Stromal cell of bone marrow (primary cell): ENCODE measurements around the gene INVS.
"Not testable (repeated sequence)": the region's sequence is repeated elsewhere in the genome, so short reads cannot be mapped to it uniquely, and the experiment has no call there.

Experiments used
- DNase-seq: peaks from one replicate; pipeline ENCODE4 v3.0.0-alpha.2; 2012; ENCODE audit warnings: low read depth

The INVS gene

GRCh38 chr9:100197553-100197952 is 98.5 kb downstream of the INVS start:
- DNase-seq = no peak

GRCh38 chr9:100202806-100203205 is 103.8 kb downstream of the INVS start:
- DNase-seq = no peak

GRCh38 chr9:100204796-100205195 is 105.8 kb downstream of the INVS start:
- no peak for DNase-seq

- no peak for DNase-seq
Measured at GRCh38 chr9:100206899-100207298, 107.9 kb downstream of the INVS start.

GRCh38 chr9:100208673-100209072 is 109.6 kb downstream of the INVS start:
- no peak for DNase-seq

GRCh38 chr9:100211476-100211875 is 112.4 kb downstream of the INVS start:
- DNase-seq = no peak

- no peak for DNase-seq
Measured at GRCh38 chr9:100213730-100214477, 114.9 kb downstream of the INVS start.

GRCh38 chr9:100216178-100216787 is 117.2 kb downstream of the INVS start:
- DNase-seq = peak; percentile 51

- no peak for DNase-seq
Measured at GRCh38 chr9:100217536-100217935, 118.5 kb downstream of the INVS start.

GRCh38 chr9:100219347-100219746 is 120.3 kb downstream of the INVS start:
- DNase-seq = no peak

- no peak for DNase-seq
Measured at GRCh38 chr9:100220936-100221335, 121.9 kb downstream of the INVS start.

GRCh38 chr9:100221538-100221937 is 122.5 kb downstream of the INVS start:
- DNase-seq = no peak

GRCh38 chr9:100222674-100223073 is 123.6 kb downstream of the INVS start:
- DNase-seq = peak; percentile 40

- no peak for DNase-seq
Measured at GRCh38 chr9:100227636-100228035, 128.6 kb downstream of the INVS start.

GRCh38 chr9:100228352-100228869 is 129.4 kb downstream of the INVS start:
- DNase-seq = no peak

- DNase-seq = no peak
Measured at GRCh38 chr9:100229136-100229535, 130.1 kb downstream of the INVS start.

- no peak for DNase-seq
Measured at GRCh38 chr9:100229561-100229960, 130.5 kb downstream of the INVS start.

- not testable (repeated sequence) for DNase-seq
Measured at GRCh38 chr9:100236986-100237385, 137.9 kb downstream of the INVS start.

GRCh38 chr9:100240512-100240911 is 141.5 kb downstream of the INVS start:
- no peak for DNase-seq

- DNase-seq = no peak
Measured at GRCh38 chr9:100267211-100267610, 168.2 kb downstream of the INVS start.

GRCh38 chr9:100268271-100268670 is 169.2 kb downstream of the INVS start:
- DNase-seq = no peak

GRCh38 chr9:100269656-100270055 is 170.6 kb downstream of the INVS start:
- no peak for DNase-seq

- peak; percentile 69 for DNase-seq
Measured at GRCh38 chr9:100277166-100277979, 178.3 kb downstream of the INVS start.
